Epidermal melanocyte (primary cell): ENCODE results near the gene RCAN1.
A peak's percentile ranks its signal among the peaks of the same experiment; 100 is the strongest.
"Not testable (repeated sequence)": the region's sequence is repeated elsewhere in the genome, so short reads cannot be mapped to it uniquely, and the experiment has no call there.

ENCODE experiments used
- DNase-seq: peaks from one replicate; pipeline ENCODE4 v3.0.0; 2011; ENCODE audit warnings: low spot score; ENCODE audit not compliant: insufficient read length

The RCAN1 gene

DNA sequence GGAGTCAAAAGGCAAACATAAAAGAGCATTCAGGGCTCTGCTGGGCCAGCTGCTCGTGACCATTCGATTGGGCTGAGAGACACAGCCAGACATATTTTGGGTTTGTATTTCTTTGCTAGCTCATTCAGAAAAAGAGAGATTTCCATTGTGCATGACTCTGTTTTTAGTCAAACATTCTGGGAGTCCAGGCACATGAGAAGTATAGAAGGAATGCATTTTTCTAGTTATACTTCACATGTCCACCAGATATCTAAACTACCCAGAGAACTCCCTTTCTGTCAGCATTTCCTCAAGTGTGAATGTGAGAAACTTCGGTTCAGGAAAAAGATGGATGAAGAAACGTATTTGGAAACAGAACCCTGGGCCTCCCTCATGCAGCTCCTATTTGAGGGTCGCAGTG lies 96.6 kb downstream of the RCAN1 start:
- DNase-seq, result no peak

DNA sequence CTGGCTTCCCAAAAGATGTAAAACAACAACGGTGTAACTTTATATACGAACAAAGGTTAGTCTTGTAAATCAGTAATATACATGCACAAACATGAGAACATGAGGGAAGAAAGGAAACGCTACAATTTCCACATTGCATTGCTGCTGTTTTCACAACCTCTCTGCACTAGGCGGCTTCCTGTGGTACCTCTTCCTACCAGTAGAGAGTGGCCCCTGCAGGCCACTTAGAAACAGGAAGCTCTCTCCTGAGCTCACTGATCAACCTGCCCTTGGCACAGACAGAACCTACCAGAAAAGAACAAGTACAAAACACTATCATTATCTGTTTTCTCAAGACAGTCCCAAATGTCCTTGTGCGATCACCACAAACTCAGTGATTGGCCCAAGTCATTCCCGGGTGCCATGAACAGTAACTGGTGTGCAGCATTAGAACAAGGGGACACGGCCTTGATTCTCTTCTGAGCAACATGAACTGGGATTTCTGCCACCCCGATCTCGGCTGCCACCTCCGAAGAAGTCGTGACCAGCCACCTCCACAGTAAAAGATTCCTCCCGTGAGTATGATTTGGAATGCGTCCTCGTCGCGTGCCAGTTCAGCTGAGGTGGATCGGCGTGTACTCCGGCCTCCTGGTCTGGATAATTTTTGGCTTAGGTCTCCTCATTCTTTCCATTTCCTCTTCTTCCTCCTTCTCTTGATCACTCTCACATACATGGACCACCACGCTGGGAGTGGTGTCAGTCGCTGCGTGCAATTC lies 97.2 kb downstream of the RCAN1 start:
- no peak for DNase-seq

DNA sequence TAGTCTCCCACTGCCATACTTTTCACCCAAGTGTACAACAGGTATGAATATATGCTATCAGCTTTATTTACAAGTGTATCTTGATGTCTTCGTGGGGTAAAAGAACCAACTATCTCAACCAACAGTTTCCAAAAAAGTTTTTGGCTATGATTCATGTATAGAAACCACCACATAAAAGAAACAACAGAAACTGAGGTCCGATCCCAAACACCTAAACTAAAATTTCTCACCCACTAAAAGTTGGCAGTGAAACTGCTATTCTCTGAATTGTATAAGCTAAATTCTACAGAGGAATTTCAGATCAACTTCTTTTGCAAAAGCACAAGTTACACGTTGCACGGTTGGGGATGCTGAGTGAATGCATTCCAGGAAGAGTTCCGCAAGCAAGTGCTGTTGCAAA lies 97.9 kb downstream of the RCAN1 start:
- no peak for DNase-seq

DNA sequence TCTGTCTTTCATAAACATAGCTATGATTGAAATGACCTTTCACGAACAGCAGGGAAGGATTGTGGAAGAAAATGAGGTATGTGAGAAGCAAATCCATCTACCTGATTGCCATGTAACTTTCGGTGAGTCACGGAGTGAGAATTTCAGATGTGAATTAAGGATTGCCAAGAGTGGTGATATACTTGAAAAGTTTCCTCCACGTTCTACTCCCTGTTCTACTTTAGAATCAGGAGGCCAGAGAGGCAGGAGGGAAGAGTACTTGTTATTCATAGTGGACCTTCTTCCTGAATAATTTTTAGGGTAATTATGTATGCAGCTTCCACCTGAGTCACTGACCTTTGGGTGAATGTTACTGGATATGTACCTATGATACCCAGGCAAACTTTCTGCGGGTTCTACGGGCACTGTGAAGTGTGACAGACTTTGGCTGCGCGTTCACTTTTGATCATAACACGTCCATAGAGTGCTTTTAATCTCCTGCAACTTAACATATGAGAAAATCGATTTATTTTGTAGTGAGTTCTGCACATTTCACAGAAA lies 100.3 kb downstream of the RCAN1 start:
- DNase-seq, result no peak

DNA sequence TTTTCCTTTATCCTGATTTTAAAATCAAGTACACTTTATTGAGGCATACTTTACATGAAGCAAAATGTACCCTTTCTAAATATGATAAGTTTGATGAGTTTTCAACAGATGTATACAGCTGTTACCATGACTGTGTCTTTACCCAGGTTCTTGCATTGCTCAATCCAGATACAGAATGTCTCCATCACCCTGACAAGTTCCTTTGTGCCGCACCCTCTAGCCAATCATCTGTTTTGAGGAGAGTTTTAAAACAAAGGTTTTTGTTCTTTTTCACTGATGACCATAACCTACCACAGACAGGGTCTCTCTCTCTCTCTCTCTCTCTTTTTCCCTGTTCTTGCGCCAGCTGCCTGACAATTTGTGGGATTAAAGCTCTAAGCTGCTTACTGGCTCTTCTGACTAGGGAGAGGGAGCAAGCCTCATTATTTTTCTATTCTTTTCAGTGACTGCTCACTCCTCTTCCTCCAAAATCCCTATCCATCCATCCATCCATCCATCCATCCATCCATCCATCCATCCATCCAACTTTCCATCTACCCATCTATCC lies 101.7 kb downstream of the RCAN1 start:
- no peak for DNase-seq

DNA sequence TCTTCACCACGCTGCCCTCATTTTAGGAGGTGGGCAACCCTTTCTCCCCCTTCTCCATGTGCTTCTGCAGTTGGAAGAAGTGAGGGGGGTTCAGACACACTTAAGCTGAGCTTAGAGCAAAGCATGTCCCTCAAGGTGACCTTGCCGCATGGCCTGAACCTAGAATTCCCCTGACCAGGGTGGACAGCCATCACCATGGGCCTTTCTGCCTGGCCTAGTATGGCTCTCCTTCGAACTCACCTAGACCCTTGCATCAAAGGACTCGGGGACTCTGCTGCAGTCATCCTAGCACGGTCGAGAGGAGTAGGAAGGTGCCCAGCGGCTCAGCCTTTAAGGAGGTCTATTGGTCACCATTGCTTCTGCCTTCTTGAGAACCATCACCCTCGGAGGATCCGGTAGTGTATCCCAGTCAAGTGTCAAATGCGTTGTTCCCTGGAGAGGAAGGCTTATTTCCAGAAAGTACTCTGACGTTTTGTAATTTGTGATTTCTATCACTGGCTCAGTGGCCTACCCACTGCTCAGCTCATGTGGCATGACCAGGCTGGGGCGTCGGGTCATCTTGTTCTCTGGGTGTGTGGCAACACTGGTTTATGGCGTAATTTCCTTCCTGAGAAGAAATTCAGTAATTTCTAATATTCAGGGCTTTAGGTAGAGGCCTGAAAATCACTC lies 103.0 kb downstream of the RCAN1 start, which contains the start of gene KCNE1:
Gene KCNE1, minus strand, starts transcription at position 424 of the 669 bp plus-strand sequence. CDS start 62,576 bp downstream, outside the sequence.
- DNase-seq, result no peak

DNA sequence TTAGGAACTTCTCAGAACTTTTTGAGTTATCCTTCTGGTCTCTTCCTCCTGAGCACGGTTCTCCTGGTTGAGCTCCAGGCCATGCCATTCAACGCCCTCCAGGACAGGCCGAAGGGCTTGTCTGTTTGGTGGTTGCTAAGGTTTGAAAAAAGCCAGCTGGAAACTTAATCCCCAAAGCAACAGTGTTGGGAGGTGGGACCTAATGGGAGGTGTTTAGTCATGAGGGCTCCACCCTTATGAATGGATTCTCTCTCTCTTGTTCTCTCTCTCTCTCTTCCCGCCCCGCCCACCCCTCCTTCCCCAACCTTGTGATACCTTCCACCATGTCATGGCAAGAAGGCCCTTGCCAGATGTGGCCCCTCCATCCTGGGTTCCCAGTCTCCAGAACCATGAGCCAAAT lies 103.7 kb downstream of the RCAN1 start:
- DNase-seq, result no peak

DNA sequence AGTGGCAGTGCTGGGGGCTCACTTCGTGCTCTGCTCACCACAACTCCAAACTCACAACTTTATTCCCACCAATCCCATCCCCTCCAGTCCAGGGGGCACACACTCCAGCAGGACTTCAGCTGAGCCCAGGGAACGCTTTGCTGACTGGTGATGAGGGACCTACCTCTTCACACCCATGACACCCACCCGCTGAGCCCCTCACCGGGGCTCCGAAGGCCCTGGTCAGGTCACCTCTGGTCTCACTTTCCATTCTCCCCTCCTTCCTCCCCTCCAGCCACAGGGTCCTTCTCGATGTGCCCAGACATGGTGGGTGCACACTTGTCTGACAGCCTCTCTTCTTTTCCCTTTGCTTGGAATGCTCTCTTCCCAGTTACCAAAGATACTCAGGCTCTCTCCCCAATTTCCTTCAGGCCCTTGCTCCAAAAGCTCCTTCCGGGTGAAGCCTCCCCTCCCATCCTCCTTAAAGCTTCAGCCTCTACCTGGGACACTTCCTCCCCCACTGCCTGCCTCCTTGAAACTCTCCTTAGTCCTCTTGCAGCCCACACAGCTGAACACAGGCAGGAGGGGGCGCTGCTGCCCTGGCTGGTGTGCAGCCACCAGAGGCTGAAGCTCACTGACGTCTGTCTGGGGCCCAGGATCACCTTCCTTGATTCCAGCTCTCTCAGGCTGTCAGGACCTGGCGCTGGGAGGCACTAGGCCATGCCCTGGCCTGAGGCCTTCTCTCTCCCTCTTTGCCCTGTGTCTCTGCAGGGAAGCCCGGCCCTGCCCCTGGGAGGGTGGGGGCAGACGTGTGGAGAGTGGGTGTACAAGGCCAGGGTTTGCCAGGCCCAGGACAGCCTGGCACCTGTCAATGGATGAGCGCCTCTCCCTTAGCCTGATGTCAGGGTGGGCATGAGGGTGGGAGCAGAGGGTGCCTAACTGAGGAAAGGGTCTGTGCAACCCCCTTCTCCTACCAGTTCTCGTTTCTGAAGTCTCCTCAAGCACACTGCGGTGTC lies 104.5 kb downstream of the RCAN1 start:
- peak; percentile 53 for DNase-seq

DNA sequence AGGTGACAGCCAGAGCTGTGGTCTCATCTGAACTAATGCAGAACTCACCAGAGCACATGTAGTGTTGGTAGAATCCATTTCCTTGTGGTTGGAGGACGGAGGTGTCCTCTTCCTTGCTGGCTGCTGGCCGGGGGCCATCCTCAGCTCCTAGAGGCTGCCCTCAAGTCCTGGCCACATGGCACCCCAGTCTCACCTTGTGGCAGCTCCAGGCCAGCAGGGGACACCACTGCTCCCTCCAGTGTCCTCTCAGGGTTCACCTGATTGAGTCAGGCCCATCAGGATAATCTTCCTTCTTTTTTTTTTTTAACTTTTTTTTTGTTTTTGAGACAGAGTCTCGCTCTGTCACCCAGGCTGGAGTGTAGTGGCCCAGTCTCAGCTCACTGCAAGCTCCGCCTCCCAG lies 105.8 kb downstream of the RCAN1 start:
- no peak for DNase-seq

DNA sequence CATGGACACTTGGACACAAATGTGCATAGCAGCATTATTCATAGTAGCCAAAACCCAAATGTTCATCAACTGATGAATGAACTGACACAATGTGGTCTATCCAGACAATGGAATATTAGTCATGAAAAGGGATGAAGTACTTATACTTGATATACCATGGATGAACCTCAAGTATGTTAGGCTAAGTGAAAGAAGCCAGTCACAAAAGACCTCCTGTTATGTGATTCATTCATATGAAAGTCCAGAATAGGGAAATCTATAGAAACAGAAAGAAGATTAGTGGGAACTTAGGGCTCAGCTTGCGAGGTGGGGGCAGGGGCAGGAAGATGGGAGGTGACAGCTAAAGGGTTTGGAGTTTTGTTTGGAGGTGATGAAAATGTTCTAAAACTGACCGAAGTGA lies 110.3 kb downstream of the RCAN1 start:
- no peak for DNase-seq

DNA sequence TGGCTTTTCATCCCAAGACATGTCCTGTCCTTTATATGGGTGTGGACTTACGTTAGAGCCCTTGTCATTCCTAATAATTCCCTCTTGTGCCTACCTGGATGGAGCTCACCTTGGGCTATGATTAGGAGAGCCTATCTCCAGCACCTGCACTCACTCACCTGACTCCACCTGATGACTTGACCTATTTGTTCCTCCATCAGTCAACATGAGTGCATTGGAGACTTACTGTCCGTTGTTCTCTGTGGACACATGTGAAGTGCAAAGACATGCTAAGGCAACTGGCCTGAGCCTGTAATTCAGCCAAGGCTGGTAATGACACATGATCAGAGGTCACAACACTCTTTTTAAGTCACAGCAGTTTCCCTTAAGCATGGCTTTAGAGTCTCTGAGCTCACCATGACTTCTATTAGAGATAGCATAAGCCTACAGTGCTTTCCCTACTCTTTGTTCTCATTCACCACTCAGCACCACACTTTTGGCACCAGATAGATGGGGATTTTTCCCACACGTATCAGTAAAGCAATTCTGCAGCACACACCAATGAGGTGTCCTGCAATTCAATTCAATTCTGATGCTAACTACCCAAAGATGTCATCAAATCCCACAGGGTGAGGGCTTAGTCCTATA lies 112.3 kb downstream of the RCAN1 start:
- DNase-seq, result no peak

DNA sequence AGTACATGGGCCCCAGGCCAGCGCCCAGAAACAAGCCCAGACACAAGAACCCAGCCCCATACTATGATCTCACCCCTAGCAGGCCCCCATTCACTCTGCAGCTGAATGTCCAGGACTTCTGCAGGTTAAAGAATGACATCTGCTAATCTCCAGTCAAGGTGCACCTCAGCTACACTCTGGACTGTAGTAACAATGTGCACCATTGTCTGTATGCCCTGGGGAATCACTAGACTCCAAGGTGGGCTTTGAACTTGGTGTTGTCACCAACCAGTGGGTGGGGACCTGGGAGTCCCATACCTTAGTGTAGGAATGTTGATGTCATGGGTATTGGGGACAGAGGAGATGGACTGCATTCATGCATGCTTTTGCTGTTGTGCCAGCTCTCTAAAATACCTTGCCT lies 113.2 kb downstream of the RCAN1 start:
- no peak for DNase-seq

DNA sequence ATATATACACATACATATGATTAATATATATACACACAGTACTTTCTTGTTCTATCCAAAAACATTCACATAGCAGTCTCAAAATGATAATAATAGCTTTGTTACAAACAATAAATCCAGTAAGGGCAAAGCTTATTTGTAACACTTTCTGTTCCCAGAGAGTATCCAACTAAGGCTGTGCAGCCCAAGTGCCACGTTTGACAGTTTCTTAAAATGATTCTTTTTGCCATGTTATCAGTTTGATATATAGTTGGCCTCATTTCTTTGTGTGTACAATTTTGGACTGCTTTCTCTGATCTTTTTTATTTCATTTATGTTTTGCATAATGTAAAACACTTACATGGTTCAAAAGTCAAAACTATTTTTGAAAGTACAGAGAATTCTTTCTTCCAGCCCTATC lies 114.7 kb downstream of the RCAN1 start:
- DNase-seq, result no peak

DNA sequence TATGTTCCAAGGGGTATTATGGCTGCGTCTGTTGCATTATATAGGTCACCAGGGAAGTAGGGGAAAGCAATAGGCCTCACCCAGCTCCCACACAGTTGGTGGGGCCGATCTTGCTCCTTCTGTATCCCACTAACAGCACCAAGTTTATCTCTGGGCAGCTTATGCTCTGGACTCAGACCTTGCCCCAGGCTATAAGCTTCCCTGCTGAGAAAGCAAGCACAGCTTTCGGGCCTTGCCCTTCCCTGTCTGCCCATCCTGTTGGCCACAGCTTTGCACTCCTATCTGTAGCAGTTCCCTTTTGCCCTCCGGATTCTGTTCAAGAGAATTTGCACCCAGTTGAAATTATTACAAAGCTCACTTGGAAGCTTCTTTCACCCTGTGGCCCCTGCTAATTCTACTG lies 115.8 kb downstream of the RCAN1 start:
- no peak for DNase-seq

DNA sequence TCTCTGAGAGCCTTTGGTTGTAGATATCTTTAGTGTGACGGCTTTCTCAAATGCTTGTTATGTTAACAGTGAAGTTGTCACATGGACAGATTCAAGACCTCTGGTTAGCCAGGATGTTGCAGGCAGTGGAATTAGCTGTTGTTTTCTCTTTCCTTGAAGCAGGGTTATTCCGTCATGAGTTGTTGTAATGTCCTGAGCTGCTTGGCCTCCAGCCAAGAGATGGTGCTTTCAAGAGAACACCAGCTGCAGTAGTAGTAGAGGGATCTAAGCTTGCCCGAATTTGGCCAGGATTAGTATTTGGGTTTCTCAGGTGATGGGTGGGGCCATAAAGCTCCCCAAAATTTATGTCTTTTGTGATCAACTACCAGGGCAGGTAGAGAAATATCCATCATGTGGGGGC lies 116.3 kb downstream of the RCAN1 start:
- no peak for DNase-seq

DNA sequence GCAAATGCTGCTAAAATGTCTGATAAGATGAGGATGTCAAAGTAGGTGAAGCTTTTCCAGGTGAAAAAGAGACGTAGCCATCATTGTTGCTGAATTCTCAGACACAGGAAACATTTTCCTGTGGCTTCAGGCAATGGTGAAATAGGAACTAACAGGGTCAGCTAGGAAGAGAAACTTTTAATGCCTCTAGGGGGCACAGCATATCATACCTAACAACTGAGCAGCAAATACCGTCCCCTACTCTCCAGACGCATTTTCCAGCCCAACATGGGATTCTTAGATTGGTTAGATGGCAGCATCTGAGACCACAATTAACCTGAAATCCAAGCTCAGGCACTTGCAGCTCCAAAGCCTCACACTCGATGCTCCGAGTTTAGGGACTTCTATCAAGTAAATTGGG lies 131.1 kb downstream of the RCAN1 start:
- not testable (repeated sequence) for DNase-seq

DNA sequence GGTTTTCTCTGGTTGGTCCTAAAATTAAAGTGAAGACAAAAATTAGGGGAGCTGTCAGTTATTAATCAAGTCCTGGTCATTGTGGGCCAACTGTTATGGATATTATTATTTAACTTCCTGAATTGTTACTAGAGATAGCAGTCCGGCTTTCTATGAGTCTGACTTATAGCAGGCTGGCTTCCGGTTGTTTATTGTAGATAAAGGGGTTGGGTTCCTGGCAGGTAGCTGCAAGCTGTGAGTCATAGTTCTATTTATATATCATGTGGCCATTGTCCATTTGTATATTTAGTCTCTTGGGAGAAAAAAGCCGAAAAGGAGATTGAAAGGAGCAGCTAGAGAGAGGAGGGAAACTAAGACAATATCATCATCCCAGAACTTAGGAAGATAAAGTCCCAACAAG lies 131.5 kb downstream of the RCAN1 start:
- not testable (repeated sequence) for DNase-seq

DNA sequence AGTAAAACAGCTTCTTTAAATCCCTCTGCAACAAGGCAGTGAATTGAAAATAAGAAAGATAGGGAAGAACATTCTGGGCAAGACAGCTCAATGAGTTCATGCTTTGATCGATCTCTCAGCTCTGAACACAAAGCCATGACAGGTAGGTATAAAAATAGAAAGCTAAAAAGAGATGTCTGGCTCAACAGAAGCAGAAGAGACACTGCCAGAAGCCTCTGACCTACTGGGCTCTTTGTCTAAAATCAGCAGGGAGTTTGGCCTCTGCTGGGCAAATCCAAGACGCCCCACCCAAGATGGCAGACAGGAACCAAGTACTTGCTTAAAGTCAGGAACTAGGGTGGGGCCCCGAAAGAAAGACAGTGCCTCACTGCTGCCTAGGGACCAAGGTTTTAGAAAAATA lies 147.6 kb downstream of the RCAN1 start:
- DNase-seq, result not testable (repeated sequence)
